GM12801 (cell line): ENCODE results near the gene MSTO1.

Experiments used
- CTCF ChIP-seq: IDR thresholded peaks from one replicate; pipeline ENCODE4 v1.5.1; 2011; ENCODE audit warnings: control low read depth; ENCODE audit not compliant: insufficient read length; ENCODE audit errors: extremely low read depth

MSTO1 gene

GRCh38 chr1:155598842-155599331, 11.1 kb upstream of the MSTO1 start:
- no peak for TF ChIP-seq CTCF

- no peak for TF ChIP-seq CTCF
Observed at GRCh38 chr1:155607708-155608107, 2.3 kb upstream of the MSTO1 start.

GRCh38 chr1:155608888-155609225, 1.2 kb upstream of the MSTO1 start:
- TF ChIP-seq CTCF, result no peak

- TF ChIP-seq CTCF, result no peak
Observed at GRCh38 chr1:155622191-155622590, 12.2 kb downstream of the MSTO1 start.

- no peak for TF ChIP-seq CTCF
Observed at GRCh38 chr1:155623357-155623756, 13.3 kb downstream of the MSTO1 start.

GRCh38 chr1:155636397-155637153, 26.6 kb downstream of the MSTO1 start:
- no peak for TF ChIP-seq CTCF

GRCh38 chr1:155640367-155640766, 30.3 kb downstream of the MSTO1 start:
- no peak for TF ChIP-seq CTCF
